PFSK-1 (cell line): Measurements from ENCODE around the gene APPL2.

Experiments
- FOXP2 ChIP-seq: optimal IDR thresholded peaks from 2 replicates; pipeline ENCODE3; 2011; ENCODE audit warnings: borderline replicate concordance, control low read depth, inconsistent platforms; ENCODE audit not compliant: insufficient read depth; ENCODE audit errors: extremely low read length, extremely low read depth
- POLR2AphosphoS5 ChIP-seq: IDR thresholded peaks from 2 replicates; pipeline ENCODE4 v1.6.1; 2012; ENCODE audit warnings: low read depth, mild to moderate bottlenecking, control low read depth, low read length, moderate library complexity
- SIN3A ChIP-seq: IDR thresholded peaks from 2 replicates; pipeline ENCODE4 v1.6.1; 2012; ENCODE audit warnings: mild to moderate bottlenecking, low read length, moderate library complexity, borderline replicate concordance; ENCODE audit not compliant: insufficient read depth
- TAF1 ChIP-seq: IDR thresholded peaks from 2 replicates; pipeline ENCODE4 v1.6.1; 2012; ENCODE audit warnings: low read length, control low read depth, borderline replicate concordance; ENCODE audit not compliant: insufficient read depth
- TF ChIP-seq, protein P1 (sequence below), 2 experiments: IDR thresholded peaks; 2 replicates each; pipeline versions ENCODE4 v1.6.1 to v1.8.0; 2011 to 2012; ENCODE audit warnings: low read depth in 2 of 2, low read length in 2 of 2, control low read depth in 1 of 2, inconsistent platforms in 1 of 2, mild to moderate bottlenecking in 1 of 2, moderate library complexity in 1 of 2; ENCODE audit not compliant: insufficient read depth in 1 of 2

APPL2 gene

GRCh38 chr12:105171691-105172436 lies 64.1 kb downstream of the APPL2 start:
- TF ChIP-seq TAF1 (no peak), FOXP2 (no peak), SIN3A (no peak), POLR2AphosphoS5 (no peak)
- TF ChIP-seq, protein P1, sequence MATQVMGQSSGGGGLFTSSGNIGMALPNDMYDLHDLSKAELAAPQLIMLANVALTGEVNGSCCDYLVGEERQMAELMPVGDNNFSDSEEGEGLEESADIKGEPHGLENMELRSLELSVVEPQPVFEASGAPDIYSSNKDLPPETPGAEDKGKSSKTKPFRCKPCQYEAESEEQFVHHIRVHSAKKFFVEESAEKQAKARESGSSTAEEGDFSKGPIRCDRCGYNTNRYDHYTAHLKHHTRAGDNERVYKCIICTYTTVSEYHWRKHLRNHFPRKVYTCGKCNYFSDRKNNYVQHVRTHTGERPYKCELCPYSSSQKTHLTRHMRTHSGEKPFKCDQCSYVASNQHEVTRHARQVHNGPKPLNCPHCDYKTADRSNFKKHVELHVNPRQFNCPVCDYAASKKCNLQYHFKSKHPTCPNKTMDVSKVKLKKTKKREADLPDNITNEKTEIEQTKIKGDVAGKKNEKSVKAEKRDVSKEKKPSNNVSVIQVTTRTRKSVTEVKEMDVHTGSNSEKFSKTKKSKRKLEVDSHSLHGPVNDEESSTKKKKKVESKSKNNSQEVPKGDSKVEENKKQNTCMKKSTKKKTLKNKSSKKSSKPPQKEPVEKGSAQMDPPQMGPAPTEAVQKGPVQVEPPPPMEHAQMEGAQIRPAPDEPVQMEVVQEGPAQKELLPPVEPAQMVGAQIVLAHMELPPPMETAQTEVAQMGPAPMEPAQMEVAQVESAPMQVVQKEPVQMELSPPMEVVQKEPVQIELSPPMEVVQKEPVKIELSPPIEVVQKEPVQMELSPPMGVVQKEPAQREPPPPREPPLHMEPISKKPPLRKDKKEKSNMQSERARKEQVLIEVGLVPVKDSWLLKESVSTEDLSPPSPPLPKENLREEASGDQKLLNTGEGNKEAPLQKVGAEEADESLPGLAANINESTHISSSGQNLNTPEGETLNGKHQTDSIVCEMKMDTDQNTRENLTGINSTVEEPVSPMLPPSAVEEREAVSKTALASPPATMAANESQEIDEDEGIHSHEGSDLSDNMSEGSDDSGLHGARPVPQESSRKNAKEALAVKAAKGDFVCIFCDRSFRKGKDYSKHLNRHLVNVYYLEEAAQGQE (IDR thresholded peaks at IDR 0.05; ENCODE audit: insufficient read depth in 1 of 2, low read depth in 2 of 2, low read length in 2 of 2), result no peak

DNA sequence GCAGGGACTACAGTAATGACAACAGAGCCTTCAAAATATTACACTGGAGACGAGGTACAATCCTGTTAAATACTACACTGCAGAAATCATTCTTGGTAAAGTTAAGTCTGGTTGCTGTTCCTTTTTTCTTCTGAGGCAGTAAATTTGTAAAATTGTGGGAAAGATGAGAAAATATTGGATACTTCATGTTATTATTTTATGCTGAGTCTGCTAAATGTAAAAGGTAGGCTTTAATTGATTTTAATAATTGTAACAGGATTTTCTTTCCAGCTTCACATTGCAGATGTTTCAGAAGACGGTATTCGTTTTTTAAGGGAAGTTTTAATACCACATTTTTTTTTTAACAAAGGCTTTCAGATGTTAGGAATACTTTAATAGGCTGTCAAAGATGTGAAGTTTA lies 65.8 kb downstream of the APPL2 start:
- TF ChIP-seq POLR2AphosphoS5 (no peak), SIN3A (no peak), TAF1 (no peak)

DNA sequence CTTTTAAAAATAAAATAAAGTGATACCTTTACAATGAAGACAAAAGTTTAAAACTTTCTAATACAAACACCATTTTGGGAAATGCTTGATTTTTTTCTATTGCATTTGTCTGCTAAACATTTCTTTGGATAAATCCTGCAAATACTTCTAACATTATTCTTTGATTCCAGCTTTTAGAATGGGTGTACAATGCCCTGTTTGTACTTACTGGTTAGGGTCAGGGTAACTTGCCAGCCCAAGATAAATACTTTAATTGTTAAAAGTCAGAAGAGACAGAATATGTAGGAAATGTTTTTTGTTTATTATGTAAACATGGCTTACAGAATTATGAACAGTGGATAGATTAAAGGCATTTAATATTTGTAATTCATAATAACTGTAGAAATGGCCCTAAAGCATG lies 68.0 kb downstream of the APPL2 start:
- TF ChIP-seq, protein P1 (IDR thresholded peaks at IDR 0.05; ENCODE audit: insufficient read depth in 1 of 2, low read depth in 2 of 2, low read length in 2 of 2), result no peak
- no peak for TF ChIP-seq FOXP2
- TF ChIP-seq TAF1, result no peak
- no peak for TF ChIP-seq SIN3A
- no peak for TF ChIP-seq POLR2AphosphoS5

DNA sequence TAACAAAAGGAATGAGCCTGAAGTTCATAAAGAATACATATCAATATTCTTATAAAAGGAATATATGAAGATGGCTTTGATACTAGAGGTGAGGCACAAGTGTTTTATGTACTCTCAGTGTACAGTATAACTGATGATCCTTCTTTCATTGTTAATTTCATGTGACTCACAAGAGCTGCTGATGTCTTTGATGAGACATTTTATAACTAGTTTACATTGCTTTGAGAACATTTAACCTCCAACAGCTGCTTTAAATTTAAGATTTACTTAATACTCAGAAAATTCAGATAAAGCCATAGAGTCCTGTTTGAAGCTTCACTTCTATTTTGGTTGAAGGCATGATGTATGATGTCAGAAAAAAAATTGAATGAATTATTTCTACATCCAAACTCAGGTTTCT lies 68.6 kb downstream of the APPL2 start:
- TF ChIP-seq FOXP2 (no peak), TAF1 (no peak), POLR2AphosphoS5 (no peak), SIN3A (no peak)
- TF ChIP-seq, protein P1 (IDR thresholded peaks at IDR 0.05; ENCODE audit: insufficient read depth in 1 of 2, low read depth in 2 of 2, low read length in 2 of 2), result no peak

DNA sequence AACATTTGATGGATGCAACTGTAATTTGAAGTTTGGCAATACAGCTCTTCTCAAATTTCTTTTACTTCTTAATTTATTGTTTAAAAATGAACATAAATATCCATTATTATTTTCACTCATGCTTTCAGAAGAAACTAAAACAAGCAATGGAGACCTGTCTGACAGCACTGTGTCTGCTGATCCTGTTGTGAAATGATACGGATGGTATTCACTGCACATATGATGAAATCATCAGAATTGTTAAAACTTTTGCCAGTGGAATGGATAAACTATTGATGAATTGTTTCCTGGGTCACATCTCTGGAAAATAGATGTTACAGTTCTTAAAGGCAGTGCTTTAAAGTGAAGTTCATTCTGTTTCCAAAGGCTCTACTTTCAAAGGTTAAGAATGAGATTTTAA lies 69.2 kb downstream of the APPL2 start:
- no peak for TF ChIP-seq POLR2AphosphoS5

- no peak for TF ChIP-seq FOXP2
- TF ChIP-seq TAF1, result no peak
- TF ChIP-seq SIN3A, result no peak
- no peak for TF ChIP-seq POLR2AphosphoS5
- TF ChIP-seq, protein P1 (IDR thresholded peaks at IDR 0.05; ENCODE audit: insufficient read depth in 1 of 2, low read depth in 2 of 2, low read length in 2 of 2), result no peak
These were observed 71.9 kb downstream of the APPL2 start for GRCh38 chr12:105164068-105164467.
